ENCODE data around the gene BEST4. TPM values are rescaled to one million over a fixed set of nuclear protein-coding genes. Genes with fewer than 3 reads are reported as not detected.

The BEST4 gene
- polyA plus RNA-seq, 4 donors, result 0.65 to 1.0 (median 0.84) TPM

Other genes starting within 250 kb of the BEST4 start
- gene TMEM53, start 113.7 kb downstream of the BEST4 start, polyA plus RNA-seq (ENCODE audit: insufficient read length in 4 of 4), result 10 to 100 TPM; 12.4 to 15.3 (median 13.6) TPM
- 1 to 10 TPM; 4.9 to 9.3 (median 7.3) TPM for gene ARMH1, start 113.5 kb downstream of the BEST4 start, polyA plus RNA-seq (ENCODE audit: insufficient read length in 4 of 4)
- gene RNU5D-1, start 57.0 kb downstream of the BEST4 start, polyA plus RNA-seq (ENCODE audit: insufficient read length in 4 of 4), result 1 to 10 TPM in 1 of 4 donors, not detected in 3; 2.0 TPM
- 10 to 100 TPM; 24.6 to 27.5 (median 26.3) TPM for gene KIF2C, start 48.3 kb downstream of the BEST4 start, polyA plus RNA-seq (ENCODE audit: insufficient read length in 4 of 4)
- gene RPS8, start 12.6 kb downstream of the BEST4 start, polyA plus RNA-seq (ENCODE audit: insufficient read length in 4 of 4), result 1,000 to 10,000 TPM; 2,090 to 2,870 (median 2,389) TPM
- 1 to 10 TPM; 6.8 to 8.4 (median 7.3) TPM for gene PLK3, start 12.2 kb upstream of the BEST4 start, polyA plus RNA-seq (ENCODE audit: insufficient read length in 4 of 4)
- under 1 TPM in 1 of 4 donors, not detected in 3; 0.14 TPM for gene DYNLT4, start 19.2 kb upstream of the BEST4 start, polyA plus RNA-seq (ENCODE audit: insufficient read length in 4 of 4)
- 10 to 100 TPM in 2 of 4 donors, 1 to 10 TPM in 2; 6.8 to 25.0 (median 16.2) TPM for gene BTBD19, start 20.4 kb upstream of the BEST4 start, polyA plus RNA-seq (ENCODE audit: insufficient read length in 4 of 4)
- 1 to 10 TPM; 3.3 to 8.0 (median 6.2) TPM for gene PTCH2, start 55.1 kb upstream of the BEST4 start, polyA plus RNA-seq (ENCODE audit: insufficient read length in 4 of 4)
- 10 to 100 TPM; 30.2 to 40.0 (median 33.3) TPM for gene EIF2B3, start 198.4 kb upstream of the BEST4 start, polyA plus RNA-seq (ENCODE audit: insufficient read length in 4 of 4)
- 10 to 100 TPM; 27.9 to 38.4 (median 33.7) TPM for gene HECTD3, start 223.2 kb upstream of the BEST4 start, polyA plus RNA-seq (ENCODE audit: insufficient read length in 4 of 4)
- 100 to 1,000 TPM; 106 to 114 (median 112) TPM for gene UROD, start 224.1 kb upstream of the BEST4 start, polyA plus RNA-seq (ENCODE audit: insufficient read length in 4 of 4)

Measured in left renal cortex interstitium (tissue), 4 donors.